Measurements from ENCODE around the gene PRDX6.

The PRDX6 gene

DNA sequence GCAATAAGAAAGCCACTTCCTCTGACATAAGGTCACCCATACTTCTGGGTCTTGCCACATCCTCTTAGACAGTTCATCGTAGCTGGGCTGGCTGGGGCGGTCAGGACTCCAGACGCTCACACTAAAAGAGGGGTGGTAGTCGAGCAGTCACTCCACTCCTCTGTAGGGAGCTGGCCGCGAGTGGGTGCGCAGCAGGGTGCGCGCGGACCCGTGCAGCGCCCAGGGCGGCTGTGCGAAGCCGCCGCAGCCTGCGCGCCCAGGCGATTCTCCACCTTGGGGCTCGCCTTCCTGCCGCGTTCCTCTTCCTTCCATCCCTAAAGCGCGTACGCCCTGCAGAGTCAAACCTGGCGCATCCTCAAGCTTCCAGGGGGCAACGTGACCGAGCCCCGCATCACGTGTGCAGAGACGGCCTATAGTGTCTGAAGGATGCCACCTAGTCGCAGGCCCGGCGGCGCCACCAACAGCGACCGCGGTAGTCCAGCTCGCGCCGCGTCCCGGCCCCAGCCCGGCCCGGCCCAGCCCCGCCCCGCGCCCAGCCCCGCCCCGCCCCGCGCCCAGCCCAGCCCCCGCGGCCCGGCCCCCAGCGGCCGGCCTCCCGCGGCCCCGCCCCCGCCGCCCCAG is 360 bp upstream of the PRDX6 start:
- H3K9ac ChIP-seq (ENCODE audit: low read length in 5 of 5), result peak overlapping the region in 4 of 5 donors; percentile 21 to 86 (median 80)
- peak overlapping the region; percentile 97 for H3K27ac ChIP-seq (ENCODE audit: low read depth, low read length)
- H3K36me3 ChIP-seq (ENCODE audit: control insufficient read depth in 5 of 5, insufficient read depth in 5 of 5, low read length in 5 of 5), result peaks cover 8 to 17% (median 9%) of the 10 kb centered on the region in 5 donors
- H3K9me3 ChIP-seq (ENCODE audit: control insufficient read depth in 5 of 5, low read length in 5 of 5), result no peaks in the 10 kb centered on the region
- H3K4me1 ChIP-seq (ENCODE audit: control insufficient read depth in 5 of 5, insufficient read depth in 5 of 5, low read length in 5 of 5), result peaks cover 4 to 59% (median 49%) of the 10 kb centered on the region in 5 donors
- no peaks in the 10 kb centered on the region for H3K27me3 ChIP-seq (ENCODE audit: control insufficient read depth in 5 of 5, insufficient read depth in 4 of 5, low read length in 5 of 5)
- H3K4me3 ChIP-seq (ENCODE audit: low read depth in 1 of 5, low read length in 5 of 5), result peak overlapping the region; percentile 83 to 99 (median 95)

DNA sequence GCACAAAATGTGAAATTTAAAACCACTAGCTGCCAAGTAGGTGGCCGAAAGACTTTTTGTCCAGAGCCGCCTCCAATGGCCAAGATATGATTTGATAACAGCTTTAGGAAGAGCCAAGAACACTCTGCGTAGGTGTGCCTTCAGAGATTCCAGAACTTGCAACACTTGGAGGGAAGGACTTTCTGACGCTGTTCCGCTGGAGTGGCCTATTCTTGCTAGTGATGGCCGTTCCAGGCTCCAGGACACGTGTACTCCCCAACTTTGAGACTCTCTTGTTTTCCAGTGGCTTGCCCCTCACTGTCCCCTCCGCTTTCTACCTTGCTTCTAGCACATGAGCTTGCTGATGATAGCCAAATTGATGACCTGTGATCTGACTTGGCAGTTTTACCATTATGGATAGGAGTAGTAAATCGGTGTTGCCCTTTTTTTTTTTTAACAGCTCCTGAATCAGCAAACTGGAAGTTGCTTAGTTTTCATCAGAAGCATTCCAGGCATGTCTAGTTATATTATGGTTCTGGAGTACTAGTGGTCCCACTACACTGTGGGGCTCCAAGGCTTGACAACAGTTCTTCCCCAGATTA is 1.0 kb downstream of the PRDX6 start:
- Histone ChIP-seq H3K36me3 (ENCODE audit: control insufficient read depth in 5 of 5, insufficient read depth in 5 of 5, low read length in 5 of 5) (peaks cover 22 to 31% (median 23%) of the 10 kb centered on the region in 5 donors), H3K9ac (ENCODE audit: low read length in 5 of 5) (peak overlapping the region; percentile 74 to 94 (median 91)), H3K9me3 (ENCODE audit: control insufficient read depth in 5 of 5, low read length in 5 of 5) (no peaks in the 10 kb centered on the region), H3K27me3 (ENCODE audit: control insufficient read depth in 5 of 5, insufficient read depth in 4 of 5, low read length in 5 of 5) (no peaks in the 10 kb centered on the region), H3K4me1 (ENCODE audit: control insufficient read depth in 5 of 5, insufficient read depth in 5 of 5, low read length in 5 of 5) (peaks cover 4 to 59% (median 49%) of the 10 kb centered on the region in 5 donors), H3K27ac (ENCODE audit: low read depth, low read length) (peak overlapping the region; percentile 97), H3K4me3 (ENCODE audit: low read depth in 1 of 5, low read length in 5 of 5) (peak overlapping the region; percentile 91 to 99 (median 95))

GRCh38 chr1:173479649-173480048 is 2.5 kb downstream of the PRDX6 start:
- Histone ChIP-seq H3K4me1 (ENCODE audit: control insufficient read depth in 5 of 5, insufficient read depth in 5 of 5, low read length in 5 of 5) (peaks cover 4 to 57% (median 49%) of the 10 kb centered on the region in 5 donors), H3K9ac (ENCODE audit: low read length in 5 of 5) (peak overlapping the region in 2 of 5 donors; percentile 33 to 91), H3K4me3 (ENCODE audit: low read depth in 1 of 5, low read length in 5 of 5) (peak overlapping the region in 4 of 5 donors; percentile 8 to 99 (median 42)), H3K36me3 (ENCODE audit: control insufficient read depth in 5 of 5, insufficient read depth in 5 of 5, low read length in 5 of 5) (peaks cover 30 to 42% (median 34%) of the 10 kb centered on the region in 5 donors), H3K27me3 (ENCODE audit: control insufficient read depth in 5 of 5, insufficient read depth in 4 of 5, low read length in 5 of 5) (no peaks in the 10 kb centered on the region), H3K9me3 (ENCODE audit: control insufficient read depth in 5 of 5, low read length in 5 of 5) (no peaks in the 10 kb centered on the region), H3K27ac (ENCODE audit: low read depth, low read length) (peak overlapping the region; percentile 97)

GRCh38 chr1:173481195-173481772 is 4.1 kb downstream of the PRDX6 start:
- Histone ChIP-seq H3K4me1 (ENCODE audit: control insufficient read depth in 5 of 5, insufficient read depth in 5 of 5, low read length in 5 of 5) (peaks cover 3 to 47% (median 42%) of the 10 kb centered on the region in 5 donors), H3K4me3 (ENCODE audit: low read depth in 1 of 5, low read length in 5 of 5) (no peak overlapping the region), H3K9me3 (ENCODE audit: control insufficient read depth in 5 of 5, low read length in 5 of 5) (no peaks in the 10 kb centered on the region), H3K27ac (ENCODE audit: low read depth, low read length) (no peak overlapping the region), H3K9ac (ENCODE audit: low read length in 5 of 5) (no peak overlapping the region), H3K36me3 (ENCODE audit: control insufficient read depth in 5 of 5, insufficient read depth in 5 of 5, low read length in 5 of 5) (peaks cover 46 to 59% (median 49%) of the 10 kb centered on the region in 5 donors), H3K27me3 (ENCODE audit: control insufficient read depth in 5 of 5, insufficient read depth in 4 of 5, low read length in 5 of 5) (no peaks in the 10 kb centered on the region)

GRCh38 chr1:173482683-173483082 is 5.5 kb downstream of the PRDX6 start:
- Histone ChIP-seq H3K36me3 (ENCODE audit: control insufficient read depth in 5 of 5, insufficient read depth in 5 of 5, low read length in 5 of 5) (peaks cover 60 to 73% (median 61%) of the 10 kb centered on the region in 5 donors), H3K27me3 (ENCODE audit: control insufficient read depth in 5 of 5, insufficient read depth in 4 of 5, low read length in 5 of 5) (no peaks in the 10 kb centered on the region), H3K4me3 (ENCODE audit: low read depth in 1 of 5, low read length in 5 of 5) (no peak overlapping the region), H3K27ac (ENCODE audit: low read depth, low read length) (no peak overlapping the region), H3K9me3 (ENCODE audit: control insufficient read depth in 5 of 5, low read length in 5 of 5) (no peaks in the 10 kb centered on the region), H3K4me1 (ENCODE audit: control insufficient read depth in 5 of 5, insufficient read depth in 5 of 5, low read length in 5 of 5) (peaks cover 3 to 43% (median 32%) of the 10 kb centered on the region in 5 donors), H3K9ac (ENCODE audit: low read length in 5 of 5) (no peak overlapping the region)

DNA sequence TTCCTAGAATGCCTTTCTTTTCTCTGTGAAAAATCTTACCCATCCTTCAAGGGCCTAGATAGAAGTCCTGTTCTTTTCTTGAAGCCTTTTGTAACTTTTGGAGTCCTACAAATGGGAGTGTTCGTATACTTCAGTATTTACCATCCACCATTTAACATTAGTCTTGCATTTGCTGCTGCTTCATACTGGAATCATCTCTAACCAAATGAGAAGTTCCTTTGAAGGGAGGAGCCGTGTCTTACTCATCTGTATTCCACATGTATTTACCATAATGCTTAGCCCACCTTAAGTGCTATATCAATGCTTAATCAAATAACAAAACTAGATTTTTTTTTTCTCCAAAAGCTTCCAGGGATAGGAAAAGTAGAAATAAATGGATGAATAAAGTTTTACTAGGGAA is 7.1 kb downstream of the PRDX6 start:
- Histone ChIP-seq H3K27ac (ENCODE audit: low read depth, low read length) (peak overlapping the region; percentile 3), H3K4me3 (ENCODE audit: low read depth in 1 of 5, low read length in 5 of 5) (no peak overlapping the region), H3K9ac (ENCODE audit: low read length in 5 of 5) (no peak overlapping the region), H3K36me3 (ENCODE audit: control insufficient read depth in 5 of 5, insufficient read depth in 5 of 5, low read length in 5 of 5) (peaks cover 76 to 89% (median 77%) of the 10 kb centered on the region in 5 donors), H3K27me3 (ENCODE audit: control insufficient read depth in 5 of 5, insufficient read depth in 4 of 5, low read length in 5 of 5) (no peaks in the 10 kb centered on the region), H3K9me3 (ENCODE audit: control insufficient read depth in 5 of 5, low read length in 5 of 5) (no peaks in the 10 kb centered on the region), H3K4me1 (ENCODE audit: control insufficient read depth in 5 of 5, insufficient read depth in 5 of 5, low read length in 5 of 5) (peaks cover 3 to 27% (median 16%) of the 10 kb centered on the region in 5 donors)

GRCh38 chr1:173485401-173485800 is 8.3 kb downstream of the PRDX6 start:
- H3K36me3 ChIP-seq (ENCODE audit: control insufficient read depth in 5 of 5, insufficient read depth in 5 of 5, low read length in 5 of 5), result peaks cover 76 to 90% (median 80%) of the 10 kb centered on the region in 5 donors

DNA sequence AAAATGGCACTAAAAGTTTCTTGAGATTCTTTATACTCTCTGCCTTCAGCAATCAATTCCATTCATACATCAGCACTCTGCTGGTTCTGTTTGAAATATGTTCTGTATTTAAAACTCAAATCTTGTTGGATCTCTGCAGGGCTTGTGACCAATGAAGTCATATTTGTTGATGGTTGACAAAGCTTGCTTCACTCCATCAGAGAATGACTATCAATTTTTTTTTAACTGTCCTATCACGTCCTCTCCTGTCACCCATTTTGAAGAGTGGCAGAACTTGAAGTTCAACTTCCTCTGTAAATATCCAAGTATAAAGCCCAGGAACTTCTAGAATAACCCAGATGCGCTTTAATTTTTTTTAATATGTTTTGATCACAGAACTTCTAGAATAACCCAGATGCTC is 10.9 kb downstream of the PRDX6 start:
- Histone ChIP-seq H3K4me3 (ENCODE audit: low read depth in 1 of 5, low read length in 5 of 5) (no peak overlapping the region), H3K36me3 (ENCODE audit: control insufficient read depth in 5 of 5, insufficient read depth in 5 of 5, low read length in 5 of 5) (peaks cover 57 to 84% (median 60%) of the 10 kb centered on the region in 5 donors), H3K9ac (ENCODE audit: low read length in 5 of 5) (no peak overlapping the region)

More at GRCh38 chr1:173485401-173485800, 8.3 kb downstream of the PRDX6 start:
- Histone ChIP-seq H3K4me1 (ENCODE audit: control insufficient read depth in 5 of 5, insufficient read depth in 5 of 5, low read length in 5 of 5) (peaks cover 0 to 16% (median 6%) of the 10 kb centered on the region in 5 donors), H3K4me3 (ENCODE audit: low read depth in 1 of 5, low read length in 5 of 5) (no peak overlapping the region), H3K9me3 (ENCODE audit: control insufficient read depth in 5 of 5, low read length in 5 of 5) (no peaks in the 10 kb centered on the region), H3K9ac (ENCODE audit: low read length in 5 of 5) (no peak overlapping the region), H3K27me3 (ENCODE audit: control insufficient read depth in 5 of 5, insufficient read depth in 4 of 5, low read length in 5 of 5) (no peaks in the 10 kb centered on the region), H3K27ac (ENCODE audit: low read depth, low read length) (no peak overlapping the region)

GRCh38 chr1:173489149-173489600 is 12.0 kb downstream of the PRDX6 start:
- no peaks in the 10 kb centered on the region for H3K27me3 ChIP-seq (ENCODE audit: control insufficient read depth in 5 of 5, insufficient read depth in 4 of 5, low read length in 5 of 5)
- H3K27ac ChIP-seq (ENCODE audit: low read depth, low read length), result no peak overlapping the region
- H3K9me3 ChIP-seq (ENCODE audit: control insufficient read depth in 5 of 5, low read length in 5 of 5), result no peaks in the 10 kb centered on the region
- H3K4me3 ChIP-seq (ENCODE audit: low read depth in 1 of 5, low read length in 5 of 5), result no peak overlapping the region
- peaks cover 0 to 4% (median 0%) of the 10 kb centered on the region in 5 donors for H3K4me1 ChIP-seq (ENCODE audit: control insufficient read depth in 5 of 5, insufficient read depth in 5 of 5, low read length in 5 of 5)
- H3K36me3 ChIP-seq (ENCODE audit: control insufficient read depth in 5 of 5, insufficient read depth in 5 of 5, low read length in 5 of 5), result peaks cover 48 to 74% (median 53%) of the 10 kb centered on the region in 5 donors
- no peak overlapping the region for H3K9ac ChIP-seq (ENCODE audit: low read length in 5 of 5)

More for the DNA sequence above, 10.9 kb downstream of the PRDX6 start:
- H3K27ac ChIP-seq (ENCODE audit: low read depth, low read length), result no peak overlapping the region
- peaks cover 0 to 4% (median 0%) of the 10 kb centered on the region in 5 donors for H3K4me1 ChIP-seq (ENCODE audit: control insufficient read depth in 5 of 5, insufficient read depth in 5 of 5, low read length in 5 of 5)
- H3K9me3 ChIP-seq (ENCODE audit: control insufficient read depth in 5 of 5, low read length in 5 of 5), result no peaks in the 10 kb centered on the region
- H3K27me3 ChIP-seq (ENCODE audit: control insufficient read depth in 5 of 5, insufficient read depth in 4 of 5, low read length in 5 of 5), result no peaks in the 10 kb centered on the region

DNA sequence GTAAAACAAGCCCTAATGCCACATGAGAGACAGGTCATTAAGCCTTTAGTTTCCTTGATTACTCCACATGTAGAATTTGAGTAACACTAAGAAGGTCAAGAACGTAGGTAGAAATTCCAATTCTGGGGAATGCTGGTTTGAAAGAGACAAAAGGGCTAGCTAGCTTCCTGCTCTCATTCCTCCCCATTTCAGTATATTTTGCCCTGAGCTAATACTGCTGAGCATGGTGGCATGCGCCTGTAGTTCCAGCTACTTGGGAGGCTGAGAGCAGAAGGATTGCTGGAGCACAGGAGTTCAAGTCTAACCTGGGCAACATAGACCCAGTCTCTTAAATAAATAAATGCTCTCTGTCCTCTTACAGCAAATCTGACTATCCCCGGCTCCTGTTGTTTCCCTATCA is 12.8 kb downstream of the PRDX6 start:
- Histone ChIP-seq H3K9ac (ENCODE audit: low read length in 5 of 5) (no peak overlapping the region), H3K9me3 (ENCODE audit: control insufficient read depth in 5 of 5, low read length in 5 of 5) (no peaks in the 10 kb centered on the region), H3K4me1 (ENCODE audit: control insufficient read depth in 5 of 5, insufficient read depth in 5 of 5, low read length in 5 of 5) (peaks cover 0 to 4% (median 0%) of the 10 kb centered on the region in 5 donors), H3K36me3 (ENCODE audit: control insufficient read depth in 5 of 5, insufficient read depth in 5 of 5, low read length in 5 of 5) (peaks cover 42 to 66% (median 45%) of the 10 kb centered on the region in 5 donors), H3K27me3 (ENCODE audit: control insufficient read depth in 5 of 5, insufficient read depth in 4 of 5, low read length in 5 of 5) (no peaks in the 10 kb centered on the region), H3K27ac (ENCODE audit: low read depth, low read length) (no peak overlapping the region), H3K4me3 (ENCODE audit: low read depth in 1 of 5, low read length in 5 of 5) (no peak overlapping the region)
